Adrenal gland (tissue), 5 donors: ENCODE measurements around the gene TSPAN8.

ENCODE experiments used
- CTCF ChIP-seq, 6 experiments: fragments of 450-650 bp in 4 of 6; fragments of 200-600 bp in 2 of 6; sonication (generic) in 1 of 6; IDR thresholded peaks; 1 replicate in 5 of 6; 2 replicates in 1 of 6; pipeline versions ENCODE4 v1.5.1 to v1.8.0; 2016 to 2021; ENCODE audit warnings: antibody characterized with exemption in 6 of 6, mild to moderate bottlenecking in 2 of 6, moderate library complexity in 1 of 6
- POLR2A ChIP-seq, 2 donors: fragments of 450-650 bp; IDR thresholded peaks; one replicate each; pipeline ENCODE4 v1.6.1; 2017; ENCODE audit warnings: antibody characterized with exemption in 2 of 2, mild to moderate bottlenecking in 2 of 2, moderate library complexity in 1 of 2
- donor health status: DM: no; HTN: no; CAD: no.

- TF ChIP-seq POLR2A (IDR thresholded peaks at IDR 0.05) (no peak), CTCF (IDR thresholded peaks at IDR 0.05) (no peak)
These were observed 36.9 kb upstream of the TSPAN8 start for GRCh38 chr12:71194657-71195056.
